Ramos (cell line): ENCODE data around the gene CCIN.

ENCODE experiments used
- in situ Hi-C: fragments of 300-500 bp; cut with MboI; formaldehyde crosslinking; loops from one replicate; pipeline ENCODE4 v1.14.3; 2022; ENCODE audit warnings: low sequenced_read_pairs; ENCODE audit not compliant: unreplicated experiment

The CCIN gene

DNA sequence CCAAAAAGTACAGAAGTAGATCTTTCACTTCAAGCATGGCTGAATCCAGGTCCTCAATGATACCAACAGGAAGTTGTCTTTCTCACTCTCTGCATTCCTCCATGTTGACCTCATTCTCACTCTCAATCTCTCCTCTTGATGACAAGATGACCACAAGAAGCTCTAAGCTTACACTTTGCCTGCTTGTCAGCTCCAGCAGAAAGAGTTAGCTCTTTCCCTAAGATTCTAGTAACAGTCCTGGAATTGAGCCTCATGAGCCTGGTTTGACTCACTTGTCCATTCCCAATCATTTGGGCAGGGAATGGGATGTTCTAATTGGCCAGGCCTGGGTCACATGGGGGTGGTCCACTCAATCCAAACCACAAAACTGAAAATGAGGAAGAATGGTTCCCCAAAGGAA lies 18.2 kb downstream of the CCIN start:
- in situ Hi-C loops, result no loop called here

DNA sequence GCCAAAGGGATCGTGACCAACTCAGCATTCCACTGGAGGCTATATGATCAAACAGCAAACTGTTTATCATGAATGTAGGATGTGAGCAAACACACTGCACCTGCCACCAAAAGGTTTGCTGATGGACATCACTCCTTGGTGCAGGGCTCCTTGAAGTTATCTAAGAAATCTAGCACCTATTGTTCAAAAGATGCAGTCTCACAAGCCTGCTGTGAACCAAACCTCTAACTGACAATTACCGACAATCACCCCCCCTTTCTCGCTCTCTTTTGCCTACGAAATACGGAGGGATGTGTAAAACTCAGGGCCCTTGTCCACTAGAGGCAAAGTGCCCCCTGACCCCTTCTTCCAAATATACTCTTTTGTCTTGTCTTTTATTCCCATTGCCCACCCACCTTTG lies 19.0 kb downstream of the CCIN start:
- in situ Hi-C loops, result no loop called here

GRCh38 chr9:36189976-36190375 lies 20.8 kb downstream of the CCIN start:
- in situ Hi-C loops, result no loop called here

DNA sequence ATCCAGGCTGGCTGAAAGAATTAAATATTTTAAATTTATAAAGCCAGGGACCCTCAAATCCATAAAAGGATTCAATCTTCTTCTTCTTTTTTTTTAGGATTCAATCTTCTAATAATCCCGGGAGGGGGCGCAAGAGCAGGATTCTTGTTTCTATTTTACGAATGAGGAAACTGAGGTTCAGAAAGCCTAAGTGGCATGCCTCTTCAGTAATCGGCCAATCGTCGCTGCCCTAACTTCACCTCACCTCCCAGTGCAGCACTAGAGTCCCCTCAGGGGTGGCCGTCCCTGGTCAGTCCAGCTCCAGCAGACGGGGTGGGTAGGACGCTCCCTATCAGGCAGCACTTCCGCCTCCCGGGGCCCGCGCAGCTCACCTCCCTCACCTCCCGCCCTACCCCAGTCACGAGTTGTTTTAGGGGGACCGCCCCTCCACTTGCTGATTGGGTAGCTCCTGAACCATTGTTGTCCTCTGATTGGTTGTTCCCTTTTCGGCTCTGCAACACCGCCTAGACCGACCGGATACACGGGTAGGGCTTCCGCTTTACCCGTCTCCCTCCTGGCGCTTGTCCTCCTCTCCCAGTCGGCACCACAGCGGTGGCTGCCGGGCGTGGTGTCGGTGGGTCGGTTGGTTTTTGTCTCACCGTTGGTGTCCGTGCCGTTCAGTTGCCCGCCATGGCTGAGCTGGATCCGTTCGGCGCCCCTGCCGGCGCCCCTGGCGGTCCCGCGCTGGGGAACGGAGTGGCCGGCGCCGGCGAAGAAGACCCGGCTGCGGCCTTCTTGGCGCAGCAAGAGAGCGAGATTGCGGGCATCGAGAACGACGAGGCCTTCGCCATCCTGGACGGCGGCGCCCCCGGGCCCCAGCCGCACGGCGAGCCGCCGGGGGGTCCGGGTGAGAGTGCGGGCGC lies 21.5 kb downstream of the CCIN start, which contains the start of gene CLTA:
TSS of gene CLTA (plus strand) at position 534 of the 902 bp plus-strand sequence. CDS start at position 670, 136 bp downstream.
- in situ Hi-C loops, result no loop called here

- in situ Hi-C loops, result no loop called here
Observed at GRCh38 chr9:36191290-36191645, 22.1 kb downstream of the CCIN start.

GRCh38 chr9:36191686-36192085 lies 22.5 kb downstream of the CCIN start:
- in situ Hi-C loops, result no loop called here

DNA sequence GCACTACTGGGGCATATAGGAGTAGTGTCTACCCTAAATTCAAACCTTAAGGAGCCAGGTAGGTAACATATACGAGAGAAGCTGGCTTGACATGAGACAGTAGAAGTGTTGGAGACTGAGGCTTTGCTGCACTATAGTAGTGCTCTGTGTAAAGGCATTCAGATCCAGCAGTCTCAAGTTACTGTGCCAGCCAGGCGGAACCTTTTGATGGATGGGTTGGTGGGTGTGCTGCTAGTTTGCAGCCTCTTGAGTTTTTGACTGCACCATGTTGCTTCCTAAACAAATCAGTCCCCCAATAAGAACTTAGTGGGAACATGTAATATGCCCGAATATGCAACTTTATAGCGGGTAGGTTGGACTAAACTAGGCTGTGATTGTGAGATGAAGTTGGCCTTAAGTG lies 23.0 kb downstream of the CCIN start:
- in situ Hi-C loops, result no loop called here

- in situ Hi-C loops, result no loop called here
Observed at GRCh38 chr9:36193023-36193422, 23.8 kb downstream of the CCIN start.

GRCh38 chr9:36194326-36195000 lies 25.3 kb downstream of the CCIN start:
- in situ Hi-C loops, result no loop called here

GRCh38 chr9:36204906-36205547 lies 35.8 kb downstream of the CCIN start:
- in situ Hi-C loops, result no loop called here

DNA sequence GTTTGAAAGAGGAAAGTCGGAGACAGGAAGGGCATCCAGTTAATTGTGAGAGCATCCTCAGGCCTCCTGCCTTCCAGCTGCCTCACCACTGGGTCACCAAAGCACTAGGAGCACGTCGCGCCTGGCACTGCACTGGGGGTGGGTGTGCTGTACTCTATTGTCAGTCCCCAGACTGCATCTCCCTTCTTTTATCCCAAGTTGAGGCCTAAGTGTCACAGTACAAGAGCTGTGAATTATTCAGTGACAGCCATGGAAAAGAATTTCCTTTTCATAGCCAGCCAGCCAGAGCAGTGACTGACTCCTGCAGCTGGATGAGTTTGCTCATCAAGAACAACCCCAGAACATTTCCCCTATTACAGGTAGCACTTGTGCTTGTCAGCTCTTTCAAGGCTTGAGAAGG lies 37.8 kb downstream of the CCIN start:
- in situ Hi-C loops, result no loop called here

- in situ Hi-C loops, result no loop called here
Observed at GRCh38 chr9:36207546-36208012, 38.4 kb downstream of the CCIN start.

DNA sequence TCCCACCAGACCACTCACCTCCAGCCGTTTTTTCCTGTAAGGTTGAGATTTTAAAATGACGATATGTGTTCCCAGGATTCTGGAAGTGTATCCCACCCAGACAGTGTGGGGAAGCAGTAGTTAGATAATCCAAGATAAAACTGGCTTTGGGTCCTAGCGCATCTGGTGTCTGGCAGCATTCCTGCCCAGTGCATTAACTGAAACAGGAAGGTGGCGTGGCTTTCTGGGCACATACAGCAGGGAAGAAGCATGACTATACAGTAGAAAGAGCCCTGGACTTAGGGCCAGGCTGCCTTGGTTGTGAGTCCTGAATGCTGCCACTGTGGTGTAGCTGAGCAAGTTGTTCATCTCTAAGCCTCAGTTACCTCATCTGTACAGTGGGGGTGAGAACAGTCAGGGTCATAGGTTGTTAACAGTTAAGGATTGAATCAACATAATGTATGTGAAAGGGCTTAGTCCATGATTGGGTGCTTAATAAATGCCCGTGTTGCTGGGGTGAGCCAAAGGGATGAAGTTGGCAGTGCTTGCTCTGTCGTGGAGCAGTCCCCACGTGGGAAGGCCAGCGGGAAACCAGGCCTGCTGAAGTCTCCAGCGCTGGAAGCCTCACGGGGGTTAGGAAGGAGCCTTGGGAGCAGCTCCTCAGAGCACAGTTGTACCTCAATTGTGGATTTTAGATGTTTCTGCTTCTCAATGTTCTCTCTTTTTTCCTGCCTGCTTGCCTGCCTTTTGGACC lies 39.5 kb downstream of the CCIN start:
- in situ Hi-C loops, result no loop called here

- in situ Hi-C loops, result no loop called here
Observed at GRCh38 chr9:36210722-36211121, 41.5 kb downstream of the CCIN start.

GRCh38 chr9:36211510-36211909 lies 42.3 kb downstream of the CCIN start:
- in situ Hi-C loops, result no loop called here

DNA sequence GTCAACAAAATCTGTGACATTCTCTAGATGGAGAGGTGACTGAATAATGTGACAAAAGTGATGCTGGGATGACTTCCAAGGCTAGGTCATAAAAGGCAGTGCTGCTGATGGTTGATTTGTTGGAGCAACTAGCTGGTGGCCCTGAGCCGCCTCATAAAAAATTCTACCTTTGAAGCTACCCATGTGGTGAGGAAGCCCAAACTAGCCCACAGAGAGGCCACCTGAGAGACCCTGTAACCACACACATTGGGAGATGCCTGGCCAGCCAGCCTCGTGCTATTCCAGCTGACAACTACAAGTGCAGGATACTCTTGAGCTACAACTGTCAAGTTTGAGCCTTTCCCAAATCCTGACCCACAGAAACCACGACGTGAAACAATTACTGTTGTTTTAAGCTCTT lies 44.2 kb downstream of the CCIN start:
- in situ Hi-C loops, result no loop called here

- in situ Hi-C loops, result no loop called here
Observed at GRCh38 chr9:36213989-36214388, 44.8 kb downstream of the CCIN start.

DNA sequence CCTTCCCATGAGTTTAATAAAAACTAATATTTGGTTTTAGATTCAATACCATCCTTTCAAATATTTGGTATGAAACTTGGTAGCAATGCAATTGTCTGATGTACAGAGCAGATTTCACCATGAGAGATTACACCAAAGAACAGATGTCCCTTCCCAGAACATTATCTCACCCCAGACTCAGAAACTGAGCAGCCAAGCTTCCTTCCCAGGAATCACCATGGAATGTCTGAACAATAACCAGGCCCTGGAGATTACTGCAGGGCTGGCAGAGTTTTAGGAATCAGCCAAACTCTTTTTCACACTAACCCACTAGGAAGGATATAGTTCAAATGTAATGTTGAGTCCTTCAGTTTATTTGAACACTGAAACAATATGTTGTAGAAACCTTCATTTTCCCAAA lies 45.4 kb downstream of the CCIN start:
- in situ Hi-C loops, result no loop called here

GRCh38 chr9:36217256-36217968 lies 48.2 kb downstream of the CCIN start:
- in situ Hi-C loops, result no loop called here

- in situ Hi-C loops, result no loop called here
Observed at GRCh38 chr9:36218011-36218410, 48.8 kb downstream of the CCIN start.
